ENCODE results near the gene MAP7D1. TPM values are rescaled to one million over a fixed set of nuclear protein-coding genes. Genes with fewer than 3 reads are reported as not detected.
A peak's percentile ranks its signal among the peaks of the same experiment; 100 is the strongest.

The MAP7D1 gene
- total and polyA plus RNA-seq, 2 donors from 2014 or later, result 47.5 to 78.7 TPM

GRCh38 chr1:36223381-36223995 is 67.5 kb downstream of the MAP7D1 start:
- no peak for TF ChIP-seq CTCF (IDR thresholded peaks at IDR 0.05; ENCODE audit: borderline replicate concordance, extremely low read depth, insufficient read depth)

GRCh38 chr1:36223996-36224536 is 68.1 kb downstream of the MAP7D1 start, which contains the start of gene THRAP3:
THRAP3 (plus strand) TSS chr1:36224443; CDS start chr1:36282564, 58,121 bp downstream.
- Histone ChIP-seq H3K9me3 (ENCODE audit: control insufficient read depth in 2 of 3, insufficient read depth in 1 of 3, low read length in 3 of 3) (no peaks in the 10 kb centered on the region), H3K36me3 (ENCODE audit: control insufficient read depth in 2 of 3, insufficient read depth in 3 of 3, low read length in 3 of 3) (no peaks in the 10 kb centered on the region), H3K27ac (ENCODE audit: low read depth in 2 of 2, low read length in 2 of 2) (peak within 1 kb of the TSS; percentile 95 to 96), H3K4me3 (ENCODE audit: low read length in 3 of 3) (peak within 1 kb of the TSS; percentile 81 to 95 (median 93)), H3K9ac (ENCODE audit: low read length in 3 of 3) (peak within 1 kb of the TSS; percentile 82 to 92 (median 87)), H3K4me1 (ENCODE audit: control insufficient read depth in 2 of 3, insufficient read depth in 2 of 3, low read depth in 1 of 3, low read length in 3 of 3) (peaks cover 4 to 13% (median 6%) of the 10 kb centered on the region in 3 donors), H3K27me3 (ENCODE audit: control insufficient read depth, insufficient read depth, low read length) (no peaks in the 10 kb centered on the region)
- FAIRE-seq, result peak; percentile 95
- peak; percentile 100 for DNase-seq
- intact Hi-C loops (cut with DNase I), result no loop called here
- TF ChIP-seq CTCF (IDR thresholded peaks at IDR 0.05; ENCODE audit: borderline replicate concordance, extremely low read depth, insufficient read depth), result no peak

More at GRCh38 chr1:36223381-36223995, 67.5 kb downstream of the MAP7D1 start:
- Histone ChIP-seq H3K27me3 (ENCODE audit: control insufficient read depth, insufficient read depth, low read length) (no peaks in the 10 kb centered on the region), H3K36me3 (ENCODE audit: control insufficient read depth in 2 of 3, insufficient read depth in 3 of 3, low read length in 3 of 3) (no peaks in the 10 kb centered on the region), H3K27ac (ENCODE audit: low read depth in 2 of 2, low read length in 2 of 2) (peak overlapping the region; percentile 94 to 95), H3K9me3 (ENCODE audit: control insufficient read depth in 2 of 3, insufficient read depth in 1 of 3, low read length in 3 of 3) (no peaks in the 10 kb centered on the region), H3K4me3 (ENCODE audit: low read length in 3 of 3) (peak overlapping the region; percentile 81 to 95 (median 91)), H3K4me1 (ENCODE audit: control insufficient read depth in 2 of 3, insufficient read depth in 2 of 3, low read depth in 1 of 3, low read length in 3 of 3) (peaks cover 4 to 13% (median 6%) of the 10 kb centered on the region in 3 donors), H3K9ac (ENCODE audit: low read length in 3 of 3) (peak overlapping the region; percentile 66 to 87 (median 82))
- intact Hi-C loops (cut with DNase I), result no loop called here
- FAIRE-seq (no peak), DNase-seq (peak in 2 of 5 donors; percentile 76 to 81)

- intact Hi-C loops (cut with DNase I), result no loop called here
- H3K4me1 ChIP-seq (ENCODE audit: control insufficient read depth in 2 of 3, insufficient read depth in 2 of 3, low read depth in 1 of 3, low read length in 3 of 3), result peaks cover 4 to 13% (median 6%) of the 10 kb centered on the region in 3 donors
- DNase-seq (peak in 4 of 5 donors; percentile 84 to 94 (median 94)), FAIRE-seq (no peak)
- TF ChIP-seq CTCF (IDR thresholded peaks at IDR 0.05; ENCODE audit: borderline replicate concordance, extremely low read depth, insufficient read depth), result peak; percentile 15
- peak overlapping the region; percentile 95 to 96 for H3K27ac ChIP-seq (ENCODE audit: low read depth in 2 of 2, low read length in 2 of 2)
- H3K9me3 ChIP-seq (ENCODE audit: control insufficient read depth in 2 of 3, insufficient read depth in 1 of 3, low read length in 3 of 3), result no peaks in the 10 kb centered on the region
- peak overlapping the region; percentile 75 to 92 (median 77) for H3K9ac ChIP-seq (ENCODE audit: low read length in 3 of 3)
- H3K36me3 ChIP-seq (ENCODE audit: control insufficient read depth in 2 of 3, insufficient read depth in 3 of 3, low read length in 3 of 3), result no peaks in the 10 kb centered on the region
- H3K4me3 ChIP-seq (ENCODE audit: low read length in 3 of 3), result peak overlapping the region; percentile 74 to 93 (median 81)
- no peaks in the 10 kb centered on the region for H3K27me3 ChIP-seq (ENCODE audit: control insufficient read depth, insufficient read depth, low read length)
Observed at GRCh38 chr1:36224537-36225282, 68.8 kb downstream of the MAP7D1 start.
